Measurements from ENCODE around the gene IFI27.

IFI27 gene

GRCh38 chr14:94158239-94158883 lies 47.8 kb downstream of the IFI27 start:
- peak; percentile 22 for DNase-seq

DNA sequence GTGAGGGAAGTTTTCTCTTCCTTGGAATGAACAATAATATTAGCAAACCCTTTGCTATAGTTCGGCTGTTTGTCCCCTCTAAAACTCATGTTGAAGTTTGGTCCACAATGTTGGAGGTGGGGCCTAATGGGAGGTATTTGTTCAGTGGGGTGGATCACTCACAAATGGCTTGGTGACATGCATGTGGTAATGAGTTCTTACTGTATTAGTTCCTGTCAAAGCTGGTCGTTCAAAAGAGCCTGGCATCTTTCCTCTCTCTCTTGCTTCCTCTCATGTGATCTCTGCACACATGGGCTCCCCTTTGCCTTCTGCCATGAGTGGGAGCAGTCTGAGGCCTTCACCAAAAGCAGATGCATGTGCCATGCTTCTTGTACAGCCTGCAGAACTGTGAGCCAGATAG lies 50.5 kb downstream of the IFI27 start:
- DNase-seq, result no peak

GRCh38 chr14:94161981-94162380 lies 51.4 kb downstream of the IFI27 start:
- no peak for DNase-seq

DNA sequence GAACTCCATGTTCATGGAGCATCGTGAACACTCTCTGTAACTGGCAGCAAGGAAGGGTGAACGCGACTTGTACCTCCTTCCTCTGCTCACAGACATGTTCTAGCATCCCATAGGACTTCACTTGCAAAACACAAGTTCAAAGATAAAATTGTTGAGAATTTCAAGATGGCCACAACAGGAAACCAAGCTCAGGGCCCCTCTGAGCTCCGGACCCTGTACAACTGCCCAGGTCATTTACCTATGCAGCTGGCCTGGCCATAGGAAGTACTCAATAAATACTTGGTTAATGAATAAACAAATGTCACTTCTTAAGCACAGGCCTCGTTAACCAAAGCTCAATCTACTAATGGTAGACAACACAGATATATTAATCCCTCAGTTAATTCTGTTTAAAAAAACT lies 51.9 kb downstream of the IFI27 start:
- no peak for DNase-seq

DNA sequence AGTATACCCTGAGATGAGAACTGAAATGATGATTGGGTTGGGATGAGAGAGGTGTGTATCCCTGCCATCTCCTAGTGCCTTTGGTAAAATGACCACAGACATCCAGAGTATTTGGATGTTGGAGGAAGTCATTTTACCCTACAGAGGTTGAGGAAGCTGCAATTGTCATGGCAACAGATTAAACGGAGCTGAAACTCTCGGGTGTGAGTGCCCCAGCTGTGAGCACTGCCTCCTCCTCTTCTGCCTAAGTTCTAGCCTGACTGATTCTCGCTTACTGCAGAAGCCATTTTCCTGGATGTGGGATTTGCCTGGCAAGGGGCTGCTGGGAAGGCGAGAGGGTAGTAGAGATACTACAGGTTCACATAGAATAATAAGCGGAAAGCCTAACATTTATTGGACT lies 53.3 kb downstream of the IFI27 start:
- no peak for DNase-seq

DNA sequence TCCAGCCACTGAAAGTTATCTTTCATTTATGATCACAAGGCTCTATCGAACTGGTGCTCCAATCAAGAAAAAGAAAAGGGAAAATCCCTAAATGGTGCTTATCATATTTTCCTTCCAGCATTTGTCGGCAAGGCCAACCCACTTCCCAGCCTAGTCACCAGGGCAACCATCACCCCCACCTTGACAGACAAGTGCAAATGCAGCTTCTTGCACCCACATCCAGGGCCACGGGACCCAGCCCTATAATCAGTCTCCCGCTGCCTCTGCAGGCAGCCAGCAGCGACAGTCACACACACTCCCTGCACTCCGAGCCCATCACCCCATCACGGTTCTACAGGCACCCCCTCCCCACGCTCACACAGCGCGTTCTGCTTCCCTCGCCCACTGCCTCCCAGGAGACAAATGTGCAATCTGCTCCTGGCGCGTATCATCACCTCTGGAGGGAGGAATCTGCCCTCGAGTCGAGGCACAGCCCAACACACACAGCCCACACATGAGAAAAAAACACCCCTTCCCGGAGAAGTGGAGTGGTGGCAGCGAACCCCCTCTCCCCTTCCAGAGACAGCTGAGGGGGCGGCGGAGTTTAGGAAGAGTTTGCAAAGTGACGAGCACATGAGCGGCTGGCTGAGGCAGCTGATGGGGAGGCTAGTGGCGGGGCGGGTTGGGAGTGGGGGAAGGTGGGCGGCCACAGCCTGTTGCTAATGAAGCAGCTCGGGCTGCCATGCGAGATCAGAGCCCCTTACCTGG lies 54.3 kb downstream of the IFI27 start:
- peak; percentile 66 for DNase-seq

GRCh38 chr14:94165744-94166143 lies 55.2 kb downstream of the IFI27 start:
- no peak for DNase-seq

Measured in stimulated activated CD4-positive, alpha-beta T cell treated with anti-CD3 and anti-CD28 coated beads, Interleukin-1b, Interleukin-23, amount 100 ng/mL, for 48 hours (primary cell).